Adipocyte (in vitro differentiated cells): ENCODE measurements around the gene FAM50A.

Experiments used
- DNase-seq: peaks from one replicate; pipeline ENCODE4 v3.0.0-alpha.2; 2015; ENCODE audit warnings: low read depth
- H3K27me3 ChIP-seq: replicated peaks from 2 replicates; pipeline ENCODE4 v1.7.0; 2013; ENCODE audit warnings: mild to moderate bottlenecking, low read length, moderate library complexity; ENCODE audit not compliant: control insufficient read depth, insufficient read depth
- H3K36me3 ChIP-seq: 2 replicates; pipeline ENCODE4 v1.7.0; 2013; ENCODE audit warnings: low read length, mild to moderate bottlenecking, moderate library complexity; ENCODE audit not compliant: control insufficient read depth, insufficient read depth, severe bottlenecking
- H3K4me1 ChIP-seq: 2 replicates; pipeline ENCODE4 v1.7.0; 2013; ENCODE audit warnings: mild to moderate bottlenecking, low read length, moderate library complexity; ENCODE audit not compliant: control insufficient read depth, insufficient read depth
- H3K4me3 ChIP-seq: 2 replicates; pipeline ENCODE4 v1.7.0; 2013; ENCODE audit warnings: mild to moderate bottlenecking, low read length, moderate library complexity
- H3K9ac ChIP-seq: 2 replicates; pipeline ENCODE4 v1.7.0; 2013; ENCODE audit warnings: mild to moderate bottlenecking, low read length, moderate library complexity
- H3K9me3 ChIP-seq: 2 replicates; pipeline ENCODE4 v1.7.0; 2013; ENCODE audit warnings: mild to moderate bottlenecking, low read length, moderate library complexity; ENCODE audit not compliant: control insufficient read depth

The FAM50A gene

GRCh38 chrX:154459832-154460231, 15.9 kb downstream of the FAM50A start:
- H3K9ac ChIP-seq = peak overlapping the region; percentile 64
- peaks cover 32% of the 10 kb centered on the region for H3K36me3 ChIP-seq
- peak; percentile 31 for DNase-seq
- no peaks in the 10 kb centered on the region for H3K4me1 ChIP-seq
- no peaks in the 10 kb centered on the region for H3K27me3 ChIP-seq
- no peaks in the 10 kb centered on the region for H3K9me3 ChIP-seq
- H3K4me3 ChIP-seq = peak overlapping the region; percentile 84

GRCh38 chrX:154460326-154460725, 16.4 kb downstream of the FAM50A start:
- Histone ChIP-seq H3K9ac (peak overlapping the region; percentile 64), H3K4me3 (peak overlapping the region; percentile 84), H3K4me1 (no peaks in the 10 kb centered on the region), H3K27me3 (no peaks in the 10 kb centered on the region), H3K36me3 (peaks cover 35% of the 10 kb centered on the region), H3K9me3 (no peaks in the 10 kb centered on the region)
- no peak for DNase-seq

GRCh38 chrX:154462396-154462795, 18.5 kb downstream of the FAM50A start:
- Histone ChIP-seq H3K4me3 (no peak overlapping the region), H3K36me3 (peaks cover 51% of the 10 kb centered on the region), H3K9me3 (no peaks in the 10 kb centered on the region)

GRCh38 chrX:154463611-154464220, 19.8 kb downstream of the FAM50A start:
- Histone ChIP-seq H3K4me3 (no peak overlapping the region), H3K4me1 (no peaks in the 10 kb centered on the region), H3K9ac (no peak overlapping the region), H3K36me3 (peaks cover 57% of the 10 kb centered on the region), H3K27me3 (no peaks in the 10 kb centered on the region), H3K9me3 (no peaks in the 10 kb centered on the region)
- no peak for DNase-seq

More at GRCh38 chrX:154462396-154462795, 18.5 kb downstream of the FAM50A start:
- no peak for DNase-seq
- H3K27me3 ChIP-seq = no peaks in the 10 kb centered on the region
- no peaks in the 10 kb centered on the region for H3K4me1 ChIP-seq
- no peak overlapping the region for H3K9ac ChIP-seq

GRCh38 chrX:154464806-154465365, 20.9 kb downstream of the FAM50A start:
- Histone ChIP-seq H3K27me3 (no peaks in the 10 kb centered on the region), H3K9ac (no peak overlapping the region), H3K36me3 (peaks cover 69% of the 10 kb centered on the region), H3K4me1 (no peaks in the 10 kb centered on the region), H3K9me3 (no peaks in the 10 kb centered on the region), H3K4me3 (no peak overlapping the region)
- no peak for DNase-seq

- Histone ChIP-seq H3K9me3 (no peaks in the 10 kb centered on the region), H3K4me3 (no peak overlapping the region), H3K27me3 (no peaks in the 10 kb centered on the region), H3K4me1 (no peaks in the 10 kb centered on the region), H3K36me3 (peaks cover 76% of the 10 kb centered on the region), H3K9ac (no peak overlapping the region)
- no peak for DNase-seq
Measured at GRCh38 chrX:154465601-154466000, 21.7 kb downstream of the FAM50A start.

- no peak for DNase-seq
- H3K9me3 ChIP-seq = no peaks in the 10 kb centered on the region
- H3K36me3 ChIP-seq = peaks cover 80% of the 10 kb centered on the region
- H3K9ac ChIP-seq = no peak overlapping the region
- H3K4me1 ChIP-seq = no peaks in the 10 kb centered on the region
- H3K4me3 ChIP-seq = no peak overlapping the region
- no peaks in the 10 kb centered on the region for H3K27me3 ChIP-seq
Measured at GRCh38 chrX:154466036-154466435, 22.1 kb downstream of the FAM50A start.

GRCh38 chrX:154466907-154467306, 23.0 kb downstream of the FAM50A start:
- Histone ChIP-seq H3K4me1 (no peaks in the 10 kb centered on the region), H3K36me3 (peaks cover 80% of the 10 kb centered on the region), H3K4me3 (no peak overlapping the region), H3K27me3 (no peaks in the 10 kb centered on the region), H3K9me3 (no peaks in the 10 kb centered on the region), H3K9ac (no peak overlapping the region)
- DNase-seq = no peak

- Histone ChIP-seq H3K36me3 (peaks cover 74% of the 10 kb centered on the region), H3K9me3 (no peaks in the 10 kb centered on the region), H3K9ac (no peak overlapping the region), H3K4me1 (no peaks in the 10 kb centered on the region), H3K27me3 (no peaks in the 10 kb centered on the region), H3K4me3 (no peak overlapping the region)
- DNase-seq = no peak
Measured at GRCh38 chrX:154467556-154467955, 23.6 kb downstream of the FAM50A start.

- no peaks in the 10 kb centered on the region for H3K4me1 ChIP-seq
- peaks cover 68% of the 10 kb centered on the region for H3K36me3 ChIP-seq
- H3K4me3 ChIP-seq = no peak overlapping the region
- H3K9ac ChIP-seq = no peak overlapping the region
- DNase-seq = no peak
- H3K27me3 ChIP-seq = no peaks in the 10 kb centered on the region
- no peaks in the 10 kb centered on the region for H3K9me3 ChIP-seq
Measured at GRCh38 chrX:154468217-154468616, 24.3 kb downstream of the FAM50A start.

- no peaks in the 10 kb centered on the region for H3K4me1 ChIP-seq
- H3K36me3 ChIP-seq = peaks cover 62% of the 10 kb centered on the region
- no peaks in the 10 kb centered on the region for H3K9me3 ChIP-seq
- H3K4me3 ChIP-seq = no peak overlapping the region
- DNase-seq = no peak
- H3K9ac ChIP-seq = no peak overlapping the region
- peaks cover 4% of the 10 kb centered on the region for H3K27me3 ChIP-seq
Measured at GRCh38 chrX:154469114-154469513, 25.2 kb downstream of the FAM50A start.

- DNase-seq = no peak
- no peaks in the 10 kb centered on the region for H3K4me1 ChIP-seq
- peaks cover 57% of the 10 kb centered on the region for H3K36me3 ChIP-seq
- peaks cover 4% of the 10 kb centered on the region for H3K27me3 ChIP-seq
- H3K4me3 ChIP-seq = no peak overlapping the region
- H3K9me3 ChIP-seq = no peaks in the 10 kb centered on the region
- H3K9ac ChIP-seq = no peak overlapping the region
Measured at GRCh38 chrX:154469880-154470279, 25.9 kb downstream of the FAM50A start.
